Gastroesophageal sphincter (tissue), 3 donors: Measurements from ENCODE around the gene LDAH.

Experiments
- EP300 ChIP-seq: sonication (generic); formaldehyde crosslinking; IDR thresholded peaks from one replicate; pipeline ENCODE4 v1.6.1; 2017; ENCODE audit warnings: antibody characterized with exemption, mild to moderate bottlenecking
- TF ChIP-seq, protein P1 (sequence below), 4 experiments: fragments of 200-600 bp in 2 of 4; fragments of 450-650 bp in 2 of 4; sonication (generic) in 1 of 4; IDR thresholded peaks; one replicate each; pipeline ENCODE4 v1.5.1; 2017 to 2019; ENCODE audit warnings: antibody characterized with exemption in 4 of 4, mild to moderate bottlenecking in 2 of 4, moderate library complexity in 2 of 4

DNA sequence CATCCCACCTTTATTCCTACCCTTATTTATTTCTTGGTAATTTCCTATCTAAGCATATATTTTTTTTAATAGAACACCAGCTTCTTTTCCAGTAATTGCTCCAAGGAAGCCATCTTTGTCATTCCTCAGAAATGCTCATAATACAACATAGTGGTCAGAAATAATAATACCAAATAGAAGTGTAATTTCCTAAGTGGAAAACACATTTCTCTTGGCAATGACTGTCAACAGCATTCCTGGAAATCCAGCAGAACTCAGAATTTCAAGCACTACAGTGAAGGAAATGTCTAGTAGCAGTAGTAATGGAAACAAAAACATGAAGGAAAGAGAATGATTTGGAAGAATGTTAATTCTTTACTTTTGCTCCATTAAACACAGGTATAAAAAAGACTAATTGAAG lies 99.4 kb downstream of the LDAH start:
- TF ChIP-seq EP300 = no peak
- TF ChIP-seq, protein P1, sequence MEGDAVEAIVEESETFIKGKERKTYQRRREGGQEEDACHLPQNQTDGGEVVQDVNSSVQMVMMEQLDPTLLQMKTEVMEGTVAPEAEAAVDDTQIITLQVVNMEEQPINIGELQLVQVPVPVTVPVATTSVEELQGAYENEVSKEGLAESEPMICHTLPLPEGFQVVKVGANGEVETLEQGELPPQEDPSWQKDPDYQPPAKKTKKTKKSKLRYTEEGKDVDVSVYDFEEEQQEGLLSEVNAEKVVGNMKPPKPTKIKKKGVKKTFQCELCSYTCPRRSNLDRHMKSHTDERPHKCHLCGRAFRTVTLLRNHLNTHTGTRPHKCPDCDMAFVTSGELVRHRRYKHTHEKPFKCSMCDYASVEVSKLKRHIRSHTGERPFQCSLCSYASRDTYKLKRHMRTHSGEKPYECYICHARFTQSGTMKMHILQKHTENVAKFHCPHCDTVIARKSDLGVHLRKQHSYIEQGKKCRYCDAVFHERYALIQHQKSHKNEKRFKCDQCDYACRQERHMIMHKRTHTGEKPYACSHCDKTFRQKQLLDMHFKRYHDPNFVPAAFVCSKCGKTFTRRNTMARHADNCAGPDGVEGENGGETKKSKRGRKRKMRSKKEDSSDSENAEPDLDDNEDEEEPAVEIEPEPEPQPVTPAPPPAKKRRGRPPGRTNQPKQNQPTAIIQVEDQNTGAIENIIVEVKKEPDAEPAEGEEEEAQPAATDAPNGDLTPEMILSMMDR (IDR thresholded peaks at IDR 0.05) = no peak
